Chondrocyte (in vitro differentiated cells): ENCODE data around the gene BMP7. TPM values are rescaled to one million over a fixed set of nuclear protein-coding genes. Genes with fewer than 3 reads are reported as not detected.

Experiments
- DNase-seq: peaks from one replicate; pipeline ENCODE4 v3.0.0; 2021; ENCODE audit warnings: mixed read lengths, low spot score
- H3K27ac Mint-ChIP-seq: one replicate; pipeline ENCODE4 v1.8.0; 2021; ENCODE audit warnings: mild to moderate bottlenecking, moderate library complexity, mixed read lengths; ENCODE audit not compliant: unreplicated experiment
- H3K27me3 Mint-ChIP-seq: 2 replicates; pipeline ENCODE4 v1.8.0; 2021; ENCODE audit warnings: low read depth, mixed read lengths
- H3K36me3 Mint-ChIP-seq: 2 replicates; pipeline ENCODE4 v1.8.0; 2021; ENCODE audit warnings: low read depth, mixed read lengths
- H3K4me1 Mint-ChIP-seq: 2 replicates; pipeline ENCODE4 v1.8.0; 2021; ENCODE audit warnings: low read depth, mild to moderate bottlenecking, mixed read lengths
- H3K4me3 Mint-ChIP-seq: one replicate; pipeline ENCODE4 v1.8.0; 2021; ENCODE audit warnings: mild to moderate bottlenecking, moderate library complexity, mixed read lengths; ENCODE audit not compliant: unreplicated experiment
- H3K9me3 Mint-ChIP-seq: 2 replicates; pipeline ENCODE4 v1.8.0; 2021; ENCODE audit warnings: low read depth, mixed read lengths
- total RNA-seq: library from RNA; stranded (reverse); gene quantifications from 3 replicates; pipeline ENCODE4 v1.2.1, GENCODE V29; 2021
- TF ChIP-seq, protein P1 (sequence below): fragments of 200-600 bp; sonication (generic); IDR thresholded peaks from 2 replicates; pipeline ENCODE4 v1.5.0; 2021; ENCODE audit warnings: antibody characterized with exemption, mild to moderate bottlenecking, moderate library complexity

BMP7 gene
- total RNA-seq, 1 donor from 2014 or later: not detected

DNA sequence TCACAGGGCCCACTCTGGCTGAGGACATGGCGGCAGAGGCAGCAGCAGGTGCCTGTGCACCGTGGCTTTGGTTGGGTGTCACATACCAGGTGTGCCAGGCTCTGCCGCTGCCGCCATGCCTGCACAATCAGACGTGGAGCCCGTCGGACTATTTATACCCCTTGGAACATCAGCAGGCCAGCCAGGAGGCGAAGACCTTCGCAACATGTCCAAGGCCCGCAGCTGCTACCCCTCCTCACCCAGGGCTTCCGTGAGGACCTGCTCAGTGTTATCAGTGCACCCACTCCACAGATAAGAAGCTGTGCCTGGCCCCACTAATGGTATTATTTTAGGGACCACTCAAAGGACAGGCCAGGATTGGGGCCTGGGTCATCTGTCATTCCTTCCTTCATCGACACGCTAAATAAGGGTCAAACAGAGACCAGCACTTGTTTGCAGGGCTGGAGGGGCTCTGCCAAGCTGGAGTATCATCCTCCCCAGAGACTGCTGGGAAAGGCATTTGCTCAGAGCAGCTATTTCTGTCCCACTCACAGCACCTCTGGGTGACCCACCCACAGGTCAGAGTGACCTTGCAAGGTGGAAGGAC is 109.2 kb downstream of the BMP7 start:
- Mint-ChIP-seq H3K36me3 (no peaks in the 10 kb centered on the region), H3K27ac (no peak overlapping the region), H3K27me3 (peaks cover 18% of the 10 kb centered on the region), H3K4me1 (no peaks in the 10 kb centered on the region), H3K4me3 (no peak overlapping the region), H3K9me3 (no peaks in the 10 kb centered on the region)
- DNase-seq: no peak
- TF ChIP-seq, protein P1, sequence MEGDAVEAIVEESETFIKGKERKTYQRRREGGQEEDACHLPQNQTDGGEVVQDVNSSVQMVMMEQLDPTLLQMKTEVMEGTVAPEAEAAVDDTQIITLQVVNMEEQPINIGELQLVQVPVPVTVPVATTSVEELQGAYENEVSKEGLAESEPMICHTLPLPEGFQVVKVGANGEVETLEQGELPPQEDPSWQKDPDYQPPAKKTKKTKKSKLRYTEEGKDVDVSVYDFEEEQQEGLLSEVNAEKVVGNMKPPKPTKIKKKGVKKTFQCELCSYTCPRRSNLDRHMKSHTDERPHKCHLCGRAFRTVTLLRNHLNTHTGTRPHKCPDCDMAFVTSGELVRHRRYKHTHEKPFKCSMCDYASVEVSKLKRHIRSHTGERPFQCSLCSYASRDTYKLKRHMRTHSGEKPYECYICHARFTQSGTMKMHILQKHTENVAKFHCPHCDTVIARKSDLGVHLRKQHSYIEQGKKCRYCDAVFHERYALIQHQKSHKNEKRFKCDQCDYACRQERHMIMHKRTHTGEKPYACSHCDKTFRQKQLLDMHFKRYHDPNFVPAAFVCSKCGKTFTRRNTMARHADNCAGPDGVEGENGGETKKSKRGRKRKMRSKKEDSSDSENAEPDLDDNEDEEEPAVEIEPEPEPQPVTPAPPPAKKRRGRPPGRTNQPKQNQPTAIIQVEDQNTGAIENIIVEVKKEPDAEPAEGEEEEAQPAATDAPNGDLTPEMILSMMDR: no peak

DNA sequence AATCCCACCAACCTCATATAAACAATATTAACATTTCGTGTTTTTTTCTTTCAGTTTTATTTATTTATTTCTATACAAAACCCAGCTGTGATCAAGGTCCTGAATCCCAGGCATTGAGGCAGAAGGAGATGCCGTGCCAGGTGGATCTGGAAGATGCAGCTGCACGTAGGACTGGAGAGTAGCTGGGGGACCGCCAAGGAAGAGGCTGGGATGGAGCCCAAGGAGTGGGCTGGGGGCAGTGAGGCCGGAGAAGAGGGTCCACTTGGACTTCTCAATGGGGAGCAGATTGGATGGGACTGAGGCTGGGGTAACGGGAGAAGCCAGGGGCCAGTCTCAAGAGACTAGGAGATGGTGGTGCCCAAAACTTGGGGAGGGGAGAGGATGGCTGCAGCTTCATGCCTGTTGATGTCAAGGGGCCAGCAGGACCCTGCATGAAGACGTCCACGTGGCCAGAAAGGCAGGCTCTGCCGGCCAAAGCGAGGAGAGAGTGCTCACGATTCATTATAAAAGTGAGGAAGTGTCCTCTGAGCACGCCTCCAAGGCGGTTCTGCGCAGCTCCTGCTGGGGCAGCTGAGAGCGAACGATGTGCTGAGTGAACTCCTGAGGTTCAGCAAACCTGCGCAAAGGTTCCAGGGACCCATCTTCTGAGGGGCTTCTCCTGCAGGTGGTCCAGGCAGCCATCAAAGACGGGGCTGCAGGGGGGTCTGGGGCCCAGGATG is 110.3 kb downstream of the BMP7 start:
- Mint-ChIP-seq H3K27me3 (peaks cover 17% of the 10 kb centered on the region), H3K9me3 (peaks cover 4% of the 10 kb centered on the region), H3K36me3 (no peaks in the 10 kb centered on the region), H3K27ac (no peak overlapping the region), H3K4me1 (no peaks in the 10 kb centered on the region), H3K4me3 (no peak overlapping the region)
- TF ChIP-seq, protein P1: no peak
- DNase-seq: no peak

DNA sequence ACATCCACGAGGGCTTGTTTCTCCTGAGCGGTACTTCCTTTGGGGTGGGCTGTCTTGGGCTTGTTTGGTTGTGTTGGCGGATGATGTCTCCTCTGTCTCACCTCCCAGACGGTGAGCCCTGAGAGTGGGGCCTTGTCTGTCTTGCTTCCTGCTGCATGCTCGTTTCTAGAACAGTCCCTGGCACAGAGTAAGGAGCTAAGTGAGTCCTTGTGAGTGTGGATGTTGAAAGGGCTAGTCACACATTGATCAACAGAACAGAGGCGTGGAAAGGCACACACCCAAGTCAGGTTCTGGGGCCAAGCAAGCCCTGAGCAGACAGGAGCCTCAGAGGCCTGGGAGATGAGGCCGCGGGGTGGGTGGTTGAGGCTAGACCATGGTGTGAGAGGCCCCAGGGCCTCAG is 111.0 kb downstream of the BMP7 start:
- no peaks in the 10 kb centered on the region for H3K36me3 Mint-ChIP-seq
- TF ChIP-seq, protein P1: no peak

DNA sequence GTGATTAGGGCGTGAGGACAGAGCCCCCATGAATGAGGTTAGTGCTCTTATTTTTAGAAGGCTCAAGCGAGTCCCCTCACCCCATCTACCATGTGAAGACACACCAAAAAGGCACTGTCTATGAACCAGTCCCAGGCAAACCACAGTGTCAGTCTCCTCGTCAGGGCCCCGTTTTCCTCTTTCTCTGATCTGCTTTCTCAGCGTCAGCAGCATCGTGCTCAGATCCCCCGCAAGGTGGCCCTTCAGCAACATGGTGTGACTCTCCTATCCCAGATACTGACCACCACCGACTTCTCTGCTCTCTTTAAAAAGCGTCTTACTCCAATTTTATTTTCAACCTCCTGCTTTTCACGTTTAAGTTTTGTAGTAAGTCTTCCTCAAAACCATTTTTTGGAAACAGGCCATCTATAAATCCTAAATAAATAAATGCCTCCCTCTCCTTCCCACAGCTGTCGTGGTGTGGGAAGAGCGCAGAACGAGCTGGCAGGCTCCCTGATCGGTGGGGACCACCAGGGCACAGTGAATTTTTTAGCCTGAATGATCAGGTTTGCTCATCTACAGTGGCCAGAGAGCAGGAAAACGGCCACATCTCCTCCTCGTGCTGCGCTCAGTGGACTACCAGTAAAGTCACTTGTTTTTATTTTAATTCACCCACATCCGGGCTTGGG is 113.1 kb downstream of the BMP7 start:
- Mint-ChIP-seq H3K27ac (no peak overlapping the region), H3K9me3 (peaks cover 4% of the 10 kb centered on the region), H3K4me3 (no peak overlapping the region), H3K36me3 (no peaks in the 10 kb centered on the region), H3K27me3 (peaks cover 18% of the 10 kb centered on the region), H3K4me1 (no peaks in the 10 kb centered on the region)
- TF ChIP-seq, protein P1: no peak
- no peak for DNase-seq

More for the DNA sequence above, 111.0 kb downstream of the BMP7 start:
- Mint-ChIP-seq H3K27me3 (peaks cover 16% of the 10 kb centered on the region), H3K27ac (no peak overlapping the region), H3K4me3 (no peak overlapping the region), H3K9me3 (peaks cover 4% of the 10 kb centered on the region), H3K4me1 (no peaks in the 10 kb centered on the region)
- no peak for DNase-seq

DNA sequence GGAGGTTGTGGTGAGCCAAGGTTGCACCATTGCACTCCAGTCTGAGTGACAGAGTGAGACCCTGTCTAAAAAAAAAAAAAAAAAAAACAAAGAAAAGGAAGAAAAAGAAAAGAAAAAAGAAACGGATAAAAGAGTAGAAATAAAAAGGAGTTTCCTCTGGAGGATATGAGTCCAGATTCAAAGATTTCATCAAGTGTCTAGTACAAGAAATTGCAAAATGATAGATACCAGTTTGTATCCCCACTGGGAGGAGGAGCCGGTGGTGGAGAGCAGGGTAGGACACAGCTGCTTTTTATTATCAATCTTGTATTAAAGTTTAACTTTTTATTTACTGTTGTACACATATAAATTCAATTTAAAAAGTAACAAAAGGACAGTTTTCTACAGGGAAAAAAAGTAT is 113.9 kb downstream of the BMP7 start:
- no peak for DNase-seq
- Mint-ChIP-seq H3K9me3 (peaks cover 4% of the 10 kb centered on the region), H3K27ac (no peak overlapping the region), H3K27me3 (peaks cover 26% of the 10 kb centered on the region), H3K4me3 (no peak overlapping the region), H3K4me1 (no peaks in the 10 kb centered on the region), H3K36me3 (no peaks in the 10 kb centered on the region)
- TF ChIP-seq, protein P1: no peak
